Peyer's patch (tissue), 4 donors: ENCODE measurements around the gene TMEM9.

ENCODE experiments used
- POLR2A ChIP-seq, 2 donors: fragments of 450-650 bp; IDR thresholded peaks; one replicate each; pipeline ENCODE4 v1.5.1; 2017; ENCODE audit warnings: antibody characterized with exemption in 2 of 2, mild to moderate bottlenecking in 2 of 2, moderate library complexity in 2 of 2
- TF ChIP-seq, protein P1 (sequence below), 6 experiments: fragments of 450-650 bp in 4 of 6; fragments of 200-600 bp in 2 of 6; sonication (generic) in 1 of 6; IDR thresholded peaks; one replicate each; pipeline ENCODE4 v1.5.1; 2017 to 2019; ENCODE audit warnings: antibody characterized with exemption in 6 of 6, mild to moderate bottlenecking in 3 of 6, moderate library complexity in 1 of 6

DNA sequence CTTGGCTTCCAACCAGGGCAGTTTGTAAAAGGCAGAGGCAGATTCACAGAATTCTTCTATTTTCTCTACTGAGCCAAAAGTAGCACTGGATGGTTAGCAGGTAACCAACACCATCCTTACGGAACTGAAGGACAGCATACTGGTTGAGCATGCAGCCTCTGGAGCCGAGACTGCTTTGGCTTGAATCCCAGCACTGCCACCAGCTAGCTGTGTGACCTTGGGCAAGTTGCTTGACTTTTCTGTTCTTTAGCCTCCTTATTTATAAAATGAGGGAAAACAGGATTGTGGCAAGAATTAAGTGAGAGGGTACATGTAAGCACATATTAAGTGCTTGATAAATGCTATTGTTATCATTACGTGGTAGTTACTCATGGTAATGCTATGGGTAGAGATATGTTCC lies 61.5 kb downstream of the TMEM9 start:
- no peak for TF ChIP-seq POLR2A (IDR thresholded peaks at IDR 0.05)
- TF ChIP-seq, protein P1, sequence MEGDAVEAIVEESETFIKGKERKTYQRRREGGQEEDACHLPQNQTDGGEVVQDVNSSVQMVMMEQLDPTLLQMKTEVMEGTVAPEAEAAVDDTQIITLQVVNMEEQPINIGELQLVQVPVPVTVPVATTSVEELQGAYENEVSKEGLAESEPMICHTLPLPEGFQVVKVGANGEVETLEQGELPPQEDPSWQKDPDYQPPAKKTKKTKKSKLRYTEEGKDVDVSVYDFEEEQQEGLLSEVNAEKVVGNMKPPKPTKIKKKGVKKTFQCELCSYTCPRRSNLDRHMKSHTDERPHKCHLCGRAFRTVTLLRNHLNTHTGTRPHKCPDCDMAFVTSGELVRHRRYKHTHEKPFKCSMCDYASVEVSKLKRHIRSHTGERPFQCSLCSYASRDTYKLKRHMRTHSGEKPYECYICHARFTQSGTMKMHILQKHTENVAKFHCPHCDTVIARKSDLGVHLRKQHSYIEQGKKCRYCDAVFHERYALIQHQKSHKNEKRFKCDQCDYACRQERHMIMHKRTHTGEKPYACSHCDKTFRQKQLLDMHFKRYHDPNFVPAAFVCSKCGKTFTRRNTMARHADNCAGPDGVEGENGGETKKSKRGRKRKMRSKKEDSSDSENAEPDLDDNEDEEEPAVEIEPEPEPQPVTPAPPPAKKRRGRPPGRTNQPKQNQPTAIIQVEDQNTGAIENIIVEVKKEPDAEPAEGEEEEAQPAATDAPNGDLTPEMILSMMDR (IDR thresholded peaks at IDR 0.05), result no peak
